GM10266 (cell line): ENCODE measurements around the gene PHETA1.

Experiments used
- DNase-seq: peaks from one replicate; pipeline ENCODE4 v3.0.0; 2012; ENCODE audit errors: extremely low spot score
- CTCF ChIP-seq: IDR thresholded peaks from 2 replicates; pipeline ENCODE4 v1.5.1; 2012; ENCODE audit warnings: mild to moderate bottlenecking, low read depth; ENCODE audit not compliant: control insufficient read depth, insufficient read depth; ENCODE audit errors: missing control alignments

Gene PHETA1

GRCh38 chr12:111322336-111323250, 46.3 kb downstream of the PHETA1 start:
- no peak for TF ChIP-seq CTCF
- no peak for DNase-seq

- TF ChIP-seq CTCF, result no peak
- DNase-seq, result no peak
Observed at GRCh38 chr12:111321317-111321716, 47.6 kb downstream of the PHETA1 start.

- no peak for TF ChIP-seq CTCF
Observed at GRCh38 chr12:111320258-111321050, 48.4 kb downstream of the PHETA1 start.

GRCh38 chr12:111319600-111320257, 49.2 kb downstream of the PHETA1 start:
- no peak for DNase-seq
- no peak for TF ChIP-seq CTCF

More at GRCh38 chr12:111320258-111321050, 48.4 kb downstream of the PHETA1 start:
- no peak for DNase-seq

- DNase-seq, result no peak
Observed at GRCh38 chr12:111318450-111318849, 50.4 kb downstream of the PHETA1 start.

GRCh38 chr12:111316671-111317070, 52.2 kb downstream of the PHETA1 start:
- DNase-seq, result no peak
- TF ChIP-seq CTCF, result no peak

More at GRCh38 chr12:111318450-111318849, 50.4 kb downstream of the PHETA1 start:
- TF ChIP-seq CTCF, result no peak
